ENCODE measurements around the gene STN1.

GRCh38 chr10:103837370-103838069, 80.5 kb downstream of the STN1 start:
- no peak for TF ChIP-seq CREB1 (IDR thresholded peaks at IDR 0.05; ENCODE audit: low read depth)
- TF ChIP-seq EP300 (IDR thresholded peaks at IDR 0.05; ENCODE audit: borderline replicate concordance), result no peak
- TF ChIP-seq NFIC (IDR thresholded peaks at IDR 0.05), result no peak
- TF ChIP-seq TCF12 (IDR thresholded peaks at IDR 0.05; ENCODE audit: low read depth), result no peak
- TF ChIP-seq CEBPB (IDR thresholded peaks at IDR 0.05), result no peak
- no peak for TF ChIP-seq YY1 (IDR thresholded peaks at IDR 0.05; ENCODE audit: low read depth)
- TF ChIP-seq, protein P1, sequence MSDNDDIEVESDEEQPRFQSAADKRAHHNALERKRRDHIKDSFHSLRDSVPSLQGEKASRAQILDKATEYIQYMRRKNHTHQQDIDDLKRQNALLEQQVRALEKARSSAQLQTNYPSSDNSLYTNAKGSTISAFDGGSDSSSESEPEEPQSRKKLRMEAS (IDR thresholded peaks at IDR 0.05), result no peak
- TF ChIP-seq EGR1 (IDR thresholded peaks at IDR 0.05), result no peak
- no peak for TF ChIP-seq REST (IDR thresholded peaks at IDR 0.05; ENCODE audit: low read depth)
- no peak for TF ChIP-seq TEAD4 (IDR thresholded peaks at IDR 0.05)
- TF ChIP-seq TAF1 (IDR thresholded peaks at IDR 0.05; ENCODE audit: low read depth), result no peak
- no peak for TF ChIP-seq ZBTB7A (IDR thresholded peaks at IDR 0.05; ENCODE audit: low read depth)
